G401 (cell line): ENCODE data around the gene GRAMD1C. TPM values are rescaled to one million over a fixed set of nuclear protein-coding genes. Genes with fewer than 3 reads are reported as not detected.
A peak's percentile ranks its signal among the peaks of the same experiment; 100 is the strongest.

Experiments
- DNase-seq: peaks from one replicate; pipeline ENCODE4 v3.0.0-alpha.2; 2015; ENCODE audit warnings: low spot score
- in situ Hi-C: cut with HindIII; loops from 2 replicates; pipeline ENCODE4 v1.10.0; 2016; ENCODE audit warnings: low sequenced_read_pairs, mixed read lengths
- total RNA-seq: library from RNA; depleted of rRNA; stranded (reverse); fragments of >200 nt; shearing (Covaris generic); gene quantifications from 2 replicates; pipeline ENCODE4 v1.2.3, GENCODE V29; 2014; rRNA removed

The GRAMD1C gene
- total RNA-seq, 1 experiment from 2014 or later: 13.5 TPM

DNA sequence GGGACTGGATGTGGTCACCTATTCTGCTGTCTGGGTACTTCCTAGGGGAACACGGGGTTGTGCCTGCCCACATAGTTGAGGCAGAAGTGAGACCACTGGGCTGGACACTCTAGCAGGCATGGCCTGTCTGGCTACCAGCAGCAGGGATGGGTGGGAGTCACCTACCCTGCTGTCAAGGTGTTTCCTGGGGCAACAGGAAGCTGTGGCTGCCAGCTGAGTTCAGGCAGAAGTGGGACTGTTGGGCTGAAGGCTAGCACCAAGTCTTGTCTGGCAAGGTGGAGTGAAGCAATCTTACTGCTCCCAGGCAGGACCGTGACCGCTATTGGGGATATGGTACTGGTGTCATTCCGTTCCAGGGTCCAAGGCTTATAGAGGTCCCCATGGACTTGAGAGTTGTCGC lies 89.0 kb downstream of the GRAMD1C start:
- in situ Hi-C loops: no loop called here
- no peak for DNase-seq

DNA sequence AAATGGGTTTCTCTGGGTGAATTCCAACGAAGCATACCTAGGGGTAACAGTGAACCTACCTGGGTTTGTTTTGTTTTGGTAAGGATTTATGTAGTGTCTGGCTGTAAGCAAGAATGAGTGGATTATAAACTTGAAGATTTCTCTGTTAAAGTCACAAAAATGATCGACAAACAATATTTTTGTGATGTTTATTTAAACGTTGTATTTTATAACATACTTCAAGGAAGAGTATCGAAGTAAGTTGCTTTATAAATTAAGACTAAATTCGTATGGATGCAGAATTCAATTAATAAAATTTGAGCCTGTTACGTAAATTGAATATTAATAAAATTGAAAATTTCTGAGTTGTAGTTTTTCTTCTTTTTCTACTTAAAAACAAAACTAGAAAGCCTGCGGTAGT lies 108.2 kb downstream of the GRAMD1C start:
- in situ Hi-C loops: no loop called here
- no peak for DNase-seq

DNA sequence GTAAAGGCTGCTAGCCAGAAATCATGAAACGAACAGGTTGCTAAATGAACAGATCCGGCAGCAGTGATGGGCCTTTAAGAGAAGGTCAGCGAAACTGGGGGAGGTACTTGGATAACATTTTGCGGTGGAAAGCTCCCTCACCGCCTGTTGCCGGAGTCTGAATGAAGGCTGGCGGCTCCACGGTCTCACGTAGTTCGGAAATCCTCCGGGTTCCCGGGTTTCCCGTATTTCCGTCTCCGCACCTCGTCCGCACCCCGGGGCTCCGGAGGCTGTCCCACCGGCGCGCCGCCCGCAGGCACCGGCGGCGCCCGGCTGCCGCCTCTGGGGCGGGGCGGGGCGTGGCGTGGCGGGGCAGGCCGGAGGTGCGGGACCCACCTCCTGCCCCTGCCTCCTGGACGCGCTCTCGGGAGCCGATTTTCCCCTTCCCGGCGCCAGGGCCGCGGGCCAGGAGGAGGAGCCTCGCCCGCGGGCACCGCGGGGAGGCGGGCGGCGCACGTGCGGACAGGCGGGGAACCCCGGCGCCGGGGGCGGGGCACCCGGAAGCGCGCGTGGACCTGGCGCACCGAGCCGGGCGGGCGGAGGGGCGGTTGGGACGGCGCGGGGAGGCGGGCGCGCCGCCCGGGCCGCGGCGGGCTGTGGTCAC lies 108.9 kb downstream of the GRAMD1C start, which contains the start of gene ZDHHC23:
Gene ZDHHC23, plus strand, starts transcription at position 642 of the 643 bp plus-strand sequence. CDS start 790 bp downstream, outside the sequence.
- peak; percentile 75 for DNase-seq
- in situ Hi-C loops: no loop called here

DNA sequence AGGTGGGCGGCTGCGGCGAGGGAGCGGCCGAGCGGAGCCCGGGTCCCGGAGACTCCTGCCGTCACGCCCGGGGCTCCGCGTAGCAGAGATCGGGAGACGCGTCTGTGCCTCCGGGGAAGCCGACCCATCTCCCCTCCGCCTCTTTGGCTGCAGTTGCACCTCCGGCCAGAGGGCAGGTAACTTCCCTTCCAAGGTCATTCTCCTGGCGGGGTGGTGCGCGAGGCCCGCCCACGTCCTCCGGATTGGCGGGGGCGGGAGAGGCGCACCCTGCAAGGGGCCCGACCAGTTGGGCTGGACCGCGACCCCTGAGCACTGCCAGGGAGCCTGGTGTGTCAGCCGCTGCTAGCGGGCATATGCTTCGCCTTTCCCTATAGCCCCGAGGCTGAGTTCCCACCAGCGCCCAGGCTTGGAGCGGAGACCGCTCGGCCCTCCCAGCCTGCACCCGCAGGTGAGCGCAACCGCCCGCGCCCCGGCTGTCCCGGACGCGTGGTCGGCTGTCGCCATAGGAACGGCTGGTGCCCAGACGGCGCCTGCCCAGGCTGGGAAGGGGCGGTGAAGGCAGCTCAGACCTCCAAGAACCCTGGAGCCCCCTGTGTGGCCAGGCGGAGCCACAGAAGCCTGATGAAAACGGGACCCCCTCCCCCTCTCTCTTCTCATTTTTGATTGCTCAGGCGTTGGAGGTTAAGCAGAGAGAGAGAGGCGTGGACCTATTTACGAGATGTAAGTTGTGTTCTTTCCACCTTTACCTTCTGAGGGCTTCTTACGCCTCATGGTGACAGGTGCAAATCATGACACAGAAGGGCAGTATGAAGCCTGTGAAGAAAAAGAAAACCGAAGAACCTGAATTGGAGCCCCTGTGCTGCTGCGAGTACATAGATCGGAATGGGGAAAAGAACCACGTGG lies 109.7 kb downstream of the GRAMD1C start:
- peak; percentile 49 for DNase-seq
- in situ Hi-C loops: no loop called here

DNA sequence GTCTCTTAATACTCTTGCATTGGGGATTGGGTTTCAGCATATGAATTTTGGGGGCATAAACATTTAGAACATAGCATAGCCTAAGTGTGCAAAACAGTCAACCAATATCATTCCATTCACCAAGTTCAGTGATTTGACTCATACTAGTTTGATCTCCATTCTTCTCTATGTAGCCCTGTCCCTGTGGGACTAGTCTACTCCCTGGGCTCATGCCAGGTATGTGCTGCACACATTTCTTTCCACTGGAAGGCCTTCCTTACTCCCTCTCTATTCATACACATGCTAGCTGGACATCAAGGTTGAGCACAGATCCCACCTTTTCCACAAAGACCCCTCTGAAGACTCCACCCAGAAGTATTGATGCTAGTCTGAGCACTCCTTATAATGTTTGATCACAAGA lies 114.3 kb downstream of the GRAMD1C start:
- no peak for DNase-seq
- in situ Hi-C loops: no loop called here

DNA sequence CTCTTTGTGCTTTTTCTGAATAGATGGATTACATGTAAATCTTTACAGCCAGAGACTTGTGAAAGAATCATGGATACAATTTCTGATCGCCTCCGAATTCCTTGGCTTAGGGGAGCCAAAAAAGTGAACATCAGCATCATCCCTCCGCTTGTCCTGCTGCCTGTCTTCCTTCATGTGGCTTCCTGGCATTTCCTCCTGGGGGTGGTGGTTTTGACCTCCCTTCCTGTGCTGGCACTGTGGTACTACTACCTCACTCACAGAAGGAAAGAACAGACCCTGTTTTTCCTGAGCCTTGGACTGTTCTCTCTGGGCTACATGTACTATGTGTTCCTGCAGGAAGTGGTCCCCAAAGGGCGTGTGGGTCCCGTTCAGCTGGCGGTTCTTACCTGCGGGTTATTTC lies 115.1 kb downstream of the GRAMD1C start:
- no peak for DNase-seq
- in situ Hi-C loops: no loop called here

DNA sequence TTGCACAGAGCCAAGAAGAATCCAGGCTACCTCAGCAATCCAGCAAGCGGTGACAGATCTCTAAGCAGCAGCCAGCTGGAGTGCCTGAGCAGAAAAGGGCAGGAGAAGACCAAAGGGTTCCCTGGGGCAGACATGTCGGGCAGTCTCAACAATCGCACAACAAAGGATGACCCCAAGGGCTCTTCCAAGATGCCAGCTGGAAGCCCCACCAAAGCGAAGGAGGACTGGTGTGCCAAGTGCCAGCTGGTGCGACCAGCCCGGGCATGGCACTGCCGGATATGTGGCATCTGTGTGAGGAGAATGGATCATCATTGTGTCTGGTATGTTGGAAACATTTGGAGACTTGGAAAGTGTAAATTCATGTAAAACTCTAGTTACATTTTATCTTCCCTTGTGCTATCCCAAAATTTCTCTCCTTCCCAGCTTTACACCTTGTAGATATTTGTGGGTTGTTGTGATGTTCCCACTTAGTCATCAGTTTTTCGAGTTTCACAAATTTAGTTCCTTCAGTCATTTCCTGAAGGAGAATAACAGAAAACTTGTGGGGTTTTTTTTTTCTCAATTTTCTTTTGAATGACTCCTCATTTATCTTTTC lies 115.6 kb downstream of the GRAMD1C start:
- DNase-seq: peak; percentile 80
- in situ Hi-C loops: no loop called here

DNA sequence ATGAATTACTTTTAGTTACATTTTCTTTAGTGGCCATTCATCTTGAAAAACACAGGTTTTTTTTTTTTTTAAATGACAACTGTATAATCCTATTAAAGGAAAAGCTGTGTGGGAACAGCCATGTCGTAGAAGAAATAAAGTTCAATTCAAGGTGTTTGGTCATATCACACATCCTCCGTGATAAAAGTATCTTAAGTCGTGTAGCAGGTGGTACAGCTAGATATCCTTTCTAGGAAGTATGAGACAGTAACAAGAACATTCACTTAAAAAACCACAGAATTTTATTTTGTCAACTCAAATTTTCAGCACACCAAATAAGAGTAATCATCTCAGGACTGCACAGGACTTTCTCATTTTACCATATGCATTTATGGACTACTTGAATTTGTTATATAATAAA lies 125.3 kb downstream of the GRAMD1C start:
- no peak for DNase-seq
- in situ Hi-C loops: no loop called here

DNA sequence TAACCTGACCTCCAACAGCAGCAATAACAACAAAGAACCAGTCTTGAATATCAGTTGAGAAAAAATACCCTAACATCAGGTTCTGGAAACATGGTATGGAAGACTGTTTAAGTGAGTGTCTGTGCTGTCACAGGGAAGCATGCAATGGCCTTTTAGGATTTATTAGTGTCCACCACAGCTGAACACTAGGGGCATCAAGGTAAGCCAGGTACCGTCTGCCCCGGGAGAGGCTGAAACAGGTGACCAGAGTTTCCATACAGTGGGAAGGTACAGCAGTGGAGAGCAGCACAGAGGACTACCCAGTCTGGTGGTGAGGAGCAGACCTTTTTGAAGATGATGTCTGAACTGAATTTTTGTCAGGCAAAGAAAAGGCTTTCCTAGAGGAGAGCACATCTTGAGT lies 127.6 kb downstream of the GRAMD1C start:
- in situ Hi-C loops: no loop called here
- no peak for DNase-seq

DNA sequence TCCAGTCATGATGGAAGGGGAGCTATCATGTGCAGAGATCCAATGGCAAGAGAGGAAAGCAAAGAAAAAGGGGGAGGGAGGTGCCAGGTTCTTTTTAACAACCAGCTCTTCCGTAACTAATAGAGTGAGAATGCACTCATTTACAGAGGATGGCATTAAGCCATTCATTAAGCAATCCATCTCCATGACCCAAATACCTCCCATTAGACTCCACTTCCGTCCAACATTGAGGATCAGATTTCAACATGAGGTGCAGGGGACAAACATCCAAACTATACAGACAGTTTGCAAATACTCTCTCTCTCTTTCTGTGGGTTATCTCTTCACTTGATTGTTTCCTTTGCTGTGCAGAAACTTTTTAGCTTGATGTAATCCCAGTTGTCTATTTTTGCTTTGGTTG lies 130.4 kb downstream of the GRAMD1C start:
- in situ Hi-C loops: no loop called here
- DNase-seq: no peak

DNA sequence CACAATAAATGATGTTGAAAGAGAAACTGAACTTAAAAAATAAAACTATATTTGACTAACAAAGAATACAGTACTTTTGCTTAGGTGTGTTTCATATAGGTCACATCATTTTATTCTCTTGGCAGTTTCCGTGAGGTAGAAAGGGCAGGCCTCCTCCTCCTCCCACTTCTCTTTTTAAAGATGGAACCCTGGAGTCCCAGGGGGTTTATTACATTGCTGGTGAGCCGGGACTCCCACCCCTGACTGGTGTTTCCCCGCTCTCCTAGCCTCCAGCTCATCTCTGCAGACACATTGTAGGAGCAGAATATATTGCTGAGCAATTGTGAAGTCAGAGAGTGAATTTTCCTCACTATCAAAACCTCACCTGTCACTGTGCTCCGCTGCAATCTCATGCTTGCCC lies 139.2 kb downstream of the GRAMD1C start:
- DNase-seq: no peak
- in situ Hi-C loops: no loop called here

DNA sequence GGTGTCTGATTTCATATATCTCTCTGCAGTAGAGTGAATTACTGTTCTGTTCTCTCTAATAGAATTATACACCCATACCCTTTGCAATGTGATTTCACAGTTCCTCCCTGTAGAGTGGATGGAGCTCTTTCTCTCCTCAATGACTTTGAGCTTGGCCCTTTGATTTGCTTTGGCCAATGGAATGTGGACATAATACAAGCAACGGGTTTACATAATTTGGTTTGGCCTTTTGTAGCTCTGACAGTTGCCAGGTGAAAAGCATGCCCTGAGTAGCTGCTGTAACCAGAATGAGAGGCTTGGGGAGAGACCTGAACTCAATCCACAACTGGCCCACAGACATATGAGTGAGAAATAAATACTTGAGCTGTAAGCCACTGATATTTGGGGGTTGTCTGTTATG lies 141.3 kb downstream of the GRAMD1C start:
- in situ Hi-C loops: no loop called here
- DNase-seq: no peak

DNA sequence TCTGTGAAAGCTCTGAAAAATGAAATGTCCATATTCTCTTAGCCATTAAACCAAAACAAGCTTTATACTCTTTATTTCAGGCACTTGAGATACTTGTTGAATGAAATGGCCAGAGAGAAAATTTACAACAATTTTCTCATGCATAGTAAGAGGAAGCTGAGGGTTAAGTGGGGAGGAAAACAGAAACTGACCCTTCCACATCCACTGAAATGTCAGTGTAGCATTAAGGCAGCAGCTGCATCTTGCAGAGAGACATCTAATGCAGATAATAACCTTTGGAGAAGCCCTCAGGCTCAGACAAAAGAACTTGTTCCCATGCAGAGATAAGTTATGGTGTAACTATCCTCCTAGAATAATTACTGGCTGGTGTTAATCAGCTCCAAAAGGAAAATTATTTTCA lies 143.2 kb downstream of the GRAMD1C start:
- in situ Hi-C loops: no loop called here
- no peak for DNase-seq

DNA sequence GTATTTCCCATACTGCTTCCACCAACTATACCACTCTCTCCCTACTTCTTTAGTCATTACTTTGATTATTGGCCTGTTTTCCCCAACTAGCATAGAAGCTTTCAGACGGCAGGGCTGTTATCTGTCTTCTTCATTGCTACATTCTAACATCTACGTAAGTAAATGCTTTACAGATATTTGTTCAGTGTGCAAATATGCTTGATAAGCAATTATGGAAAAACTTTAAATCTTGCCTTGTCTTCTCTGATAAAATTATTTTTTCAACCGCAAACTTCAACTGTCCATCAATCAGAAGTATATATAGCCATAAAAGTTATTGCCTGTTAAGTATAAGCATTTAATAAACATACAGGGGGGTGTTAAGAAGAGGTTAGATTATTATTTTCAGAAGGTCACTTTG lies 145.0 kb downstream of the GRAMD1C start:
- in situ Hi-C loops: no loop called here
- DNase-seq: no peak

DNA sequence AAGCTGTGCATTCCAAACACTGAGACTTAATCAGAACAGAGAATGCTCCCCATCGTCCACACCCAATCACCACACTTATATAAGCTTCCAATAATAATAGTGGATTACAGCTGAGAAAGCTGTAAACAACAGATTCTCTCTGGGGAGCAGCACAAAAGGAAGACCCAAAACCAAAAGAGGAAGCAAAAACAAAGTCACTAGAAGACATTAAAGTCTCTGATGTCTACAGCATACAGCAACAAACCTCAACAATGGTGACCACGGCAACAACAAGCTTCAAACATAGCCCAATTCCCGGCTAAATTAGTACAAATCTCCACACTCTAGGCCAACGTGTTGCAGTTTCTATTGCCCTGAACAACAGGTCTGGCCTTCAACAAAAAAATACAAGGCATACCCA lies 147.0 kb downstream of the GRAMD1C start:
- DNase-seq: no peak

More for the DNA sequence above, 147.0 kb downstream of the GRAMD1C start:
- in situ Hi-C loops: no loop called here

Other genes with a start within 250 kb of the GRAMD1C start
- gene USF3, start 142.1 kb upstream of the GRAMD1C start, total RNA-seq: 3.9 and 4.5 TPM in 2 replicates
- 47.2 and 60.2 TPM in 2 replicates for gene NAA50, start 92.5 kb upstream of the GRAMD1C start, total RNA-seq
- 81.8 and 122 TPM in 2 replicates for gene ATP6V1A, start 91.8 kb upstream of the GRAMD1C start, total RNA-seq
- gene ZDHHC23, start 109.2 kb downstream of the GRAMD1C start, total RNA-seq: 8.0 and 12.1 TPM in 2 replicates
- gene CCDC191, start 217.7 kb downstream of the GRAMD1C start, total RNA-seq: 0.49 and 0.54 TPM in 2 replicates
- 34.7 and 38.6 TPM in 2 replicates for gene QTRT2, start 217.9 kb downstream of the GRAMD1C start, total RNA-seq